MCF 10A (cell line): ENCODE measurements around the gene HTR1B. TPM values are rescaled to one million over a fixed set of nuclear protein-coding genes. Genes with fewer than 3 reads are reported as not detected.

Experiments used
- Bru-seq: library from RNA; stranded (reverse); fragments of 400-500 nt; gene quantifications from one replicate; lab custom pipeline; 2021; lab: Mats Ljungman, UMichigan
- BruChase-seq, 2 experiments: library from RNA; stranded (reverse); fragments of 400-500 nt; gene quantifications; one replicate each; lab custom pipeline; 2021; lab: Mats Ljungman, UMichigan
- BruUV-seq: library from RNA; stranded (reverse); fragments of 400-500 nt; replicated peaks from 2 replicates; lab custom pipeline; 2021; lab: Mats Ljungman, UMichigan
- CTCF ChIA-PET: fragments of 300-600 bp; sonication (Branson Sonifier 250); formaldehyde crosslinking; extraction: SDS; loops from one replicate; lab custom pipeline; 2021; ENCODE audit warnings: antibody characterized with exemption, inconsistent platforms; lab: Yijun Ruan, JAX
- POLR2A ChIA-PET: fragments of 300-600, 350-650 bp; sonication (Branson Sonifier 250); formaldehyde crosslinking; extraction: SDS; loops from one replicate; lab custom pipeline; 2020; ENCODE audit warnings: antibody characterized with exemption, inconsistent platforms; lab: Yijun Ruan, JAX
- DNase-seq: peaks from one replicate; pipeline ENCODE4 v3.0.0-alpha.2; 2018; ENCODE audit not compliant: unreplicated experiment
- H3K27ac Mint-ChIP-seq: one replicate; pipeline ENCODE4 v1.8.0; 2022; ENCODE audit warnings: mild to moderate bottlenecking, low read depth, mixed read lengths; ENCODE audit not compliant: unreplicated experiment
- H3K27me3 Mint-ChIP-seq: one replicate; pipeline ENCODE4 v1.8.0; 2022; ENCODE audit warnings: mixed read lengths; ENCODE audit not compliant: insufficient read depth, unreplicated experiment
- H3K36me3 Mint-ChIP-seq: one replicate; pipeline ENCODE4 v1.8.0; 2022; ENCODE audit warnings: mild to moderate bottlenecking, moderate library complexity, mixed read lengths; ENCODE audit not compliant: insufficient read depth, unreplicated experiment
- H3K4me1 Mint-ChIP-seq: one replicate; pipeline ENCODE4 v1.8.0; 2022; ENCODE audit warnings: mixed read lengths; ENCODE audit not compliant: insufficient read depth, unreplicated experiment
- H3K4me3 Mint-ChIP-seq: one replicate; pipeline ENCODE4 v1.8.0; 2022; ENCODE audit warnings: mild to moderate bottlenecking, moderate library complexity, mixed read lengths; ENCODE audit not compliant: unreplicated experiment
- H3K9me3 Mint-ChIP-seq: one replicate; pipeline ENCODE4 v1.8.0; 2022; ENCODE audit warnings: mixed read lengths; ENCODE audit not compliant: unreplicated experiment
- intact Hi-C: fragments of 100-400 bp; cut with micrococcal nuclease; formaldehyde crosslinking; loops from 2 replicates; pipeline ENCODE4 v1.14.1; 2022
- long read RNA-seq: library from polyadenylated mRNA; stranded (forward); transcript quantifications from one replicate; pipeline ENCODE4 v2.0.0, GENCODE V29; 2022
- total RNA-seq: library from RNA; stranded (reverse); gene quantifications from 2 replicates; pipeline ENCODE4 v1.2.3, GENCODE V29; 2022
- TF ChIP-seq, protein P1 (sequence below): fragments of 200-600 bp; IDR thresholded peaks from one replicate; pipeline ENCODE4 v1.8.0; 2022; ENCODE audit warnings: antibody characterized with exemption, mild to moderate bottlenecking; ENCODE audit not compliant: unreplicated experiment

HTR1B gene, protein sequence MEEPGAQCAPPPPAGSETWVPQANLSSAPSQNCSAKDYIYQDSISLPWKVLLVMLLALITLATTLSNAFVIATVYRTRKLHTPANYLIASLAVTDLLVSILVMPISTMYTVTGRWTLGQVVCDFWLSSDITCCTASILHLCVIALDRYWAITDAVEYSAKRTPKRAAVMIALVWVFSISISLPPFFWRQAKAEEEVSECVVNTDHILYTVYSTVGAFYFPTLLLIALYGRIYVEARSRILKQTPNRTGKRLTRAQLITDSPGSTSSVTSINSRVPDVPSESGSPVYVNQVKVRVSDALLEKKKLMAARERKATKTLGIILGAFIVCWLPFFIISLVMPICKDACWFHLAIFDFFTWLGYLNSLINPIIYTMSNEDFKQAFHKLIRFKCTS
- total RNA-seq (not detected in 2 replicates), Bru-seq, nascent RNA (not detected), BruChase-seq, experiment 1, labeled RNA remaining after a 6-hour chase (not detected), BruChase-seq, experiment 2, labeled RNA remaining after a 2-hour chase (not detected)
- long read RNA-seq, result 0 reads

DNA sequence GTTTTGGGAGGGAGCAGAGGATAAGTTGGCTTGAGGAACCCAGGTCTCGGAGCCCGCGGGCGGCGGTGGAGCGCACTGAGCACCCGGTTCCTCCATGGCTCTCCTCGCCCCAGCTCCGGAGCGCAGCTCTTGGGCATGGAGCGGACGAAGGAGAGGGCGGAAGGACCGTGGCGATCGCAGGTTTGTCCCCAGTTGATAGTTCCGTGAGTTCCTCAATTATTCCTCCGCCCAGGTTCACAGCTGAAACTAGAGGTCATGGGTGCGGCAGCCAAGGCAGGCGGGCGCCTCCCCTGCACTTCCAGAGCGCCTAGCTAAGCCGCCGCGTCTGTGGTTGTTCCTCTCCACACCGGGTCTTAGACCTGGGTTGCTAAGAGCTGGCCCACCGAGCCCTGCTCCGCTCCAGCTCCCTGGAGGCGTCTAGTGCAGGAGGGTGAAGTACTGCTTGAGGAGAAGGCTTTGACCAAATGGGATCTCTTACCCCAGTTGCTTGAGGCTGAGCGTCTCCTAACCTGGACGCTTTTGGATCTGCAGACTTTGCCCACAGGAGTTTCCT lies at the start of gene HTR1B:
HTR1B (minus strand) TSS at position 184 of the 553 bp plus-strand sequence; CDS start at position 96, 88 bp downstream.
- no TSS peak for BruUV-seq
- no peaks in the 10 kb centered on the region for H3K36me3 Mint-ChIP-seq
- no peak for DNase-seq
- H3K4me3 Mint-ChIP-seq, result peak within 1 kb of the TSS; percentile 19
- TF ChIP-seq, protein P1, sequence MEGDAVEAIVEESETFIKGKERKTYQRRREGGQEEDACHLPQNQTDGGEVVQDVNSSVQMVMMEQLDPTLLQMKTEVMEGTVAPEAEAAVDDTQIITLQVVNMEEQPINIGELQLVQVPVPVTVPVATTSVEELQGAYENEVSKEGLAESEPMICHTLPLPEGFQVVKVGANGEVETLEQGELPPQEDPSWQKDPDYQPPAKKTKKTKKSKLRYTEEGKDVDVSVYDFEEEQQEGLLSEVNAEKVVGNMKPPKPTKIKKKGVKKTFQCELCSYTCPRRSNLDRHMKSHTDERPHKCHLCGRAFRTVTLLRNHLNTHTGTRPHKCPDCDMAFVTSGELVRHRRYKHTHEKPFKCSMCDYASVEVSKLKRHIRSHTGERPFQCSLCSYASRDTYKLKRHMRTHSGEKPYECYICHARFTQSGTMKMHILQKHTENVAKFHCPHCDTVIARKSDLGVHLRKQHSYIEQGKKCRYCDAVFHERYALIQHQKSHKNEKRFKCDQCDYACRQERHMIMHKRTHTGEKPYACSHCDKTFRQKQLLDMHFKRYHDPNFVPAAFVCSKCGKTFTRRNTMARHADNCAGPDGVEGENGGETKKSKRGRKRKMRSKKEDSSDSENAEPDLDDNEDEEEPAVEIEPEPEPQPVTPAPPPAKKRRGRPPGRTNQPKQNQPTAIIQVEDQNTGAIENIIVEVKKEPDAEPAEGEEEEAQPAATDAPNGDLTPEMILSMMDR, result no peak
- intact Hi-C loops, result no loop called here
- no peaks in the 10 kb centered on the region for H3K27me3 Mint-ChIP-seq
- CTCF ChIA-PET, result interaction anchor here (0.7 to 0.8 kb wide), 2 partner anchors 9 to 489 kb away, joined by 3 to 5 read pairs; no protein-coding TSS in a partner anchor
- no peaks in the 10 kb centered on the region for H3K9me3 Mint-ChIP-seq
- no peaks in the 10 kb centered on the region for H3K4me1 Mint-ChIP-seq
- POLR2A ChIA-PET, result interaction anchor here (0.7 kb wide), 1 partner anchor 328 kb away, joined by 3 read pairs; no protein-coding TSS in a partner anchor
- H3K27ac Mint-ChIP-seq, result no peak within 1 kb of the TSS

DNA sequence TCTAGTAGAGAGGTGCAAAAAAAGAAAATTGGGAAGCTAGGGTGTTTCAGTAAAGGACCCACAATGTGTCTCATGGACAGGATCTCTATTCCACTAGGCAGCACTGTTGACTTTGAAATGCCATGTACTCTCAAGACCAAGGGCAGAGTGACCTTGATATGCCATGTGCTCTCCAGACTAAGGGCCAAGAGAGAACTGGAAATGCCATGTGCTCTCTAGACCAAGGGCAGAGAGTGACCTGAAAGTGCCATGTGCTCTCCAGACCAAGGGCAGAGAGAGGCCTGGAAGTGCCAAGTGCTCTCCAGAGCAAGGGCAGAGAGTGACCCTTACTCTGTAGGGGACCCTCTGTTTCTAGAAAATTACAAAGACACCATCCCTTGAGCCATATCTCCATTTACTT lies 49.3 kb upstream of the HTR1B start:
- H3K36me3 Mint-ChIP-seq, result no peaks in the 10 kb centered on the region
- no peaks in the 10 kb centered on the region for H3K4me1 Mint-ChIP-seq
- ChIA-PET POLR2A (no interaction called here), CTCF (interaction anchor here (0.7 kb wide), 1 partner anchor 1507 kb away, joined by 3 read pairs; no protein-coding TSS in a partner anchor)
- no peak for DNase-seq
- peaks cover 23% of the 10 kb centered on the region for H3K9me3 Mint-ChIP-seq
- TF ChIP-seq, protein P1, result no peak
- no TSS peak for BruUV-seq
- intact Hi-C loops, result no loop called here
- no peak overlapping the region for H3K4me3 Mint-ChIP-seq
- no peak overlapping the region for H3K27ac Mint-ChIP-seq
- no peaks in the 10 kb centered on the region for H3K27me3 Mint-ChIP-seq

DNA sequence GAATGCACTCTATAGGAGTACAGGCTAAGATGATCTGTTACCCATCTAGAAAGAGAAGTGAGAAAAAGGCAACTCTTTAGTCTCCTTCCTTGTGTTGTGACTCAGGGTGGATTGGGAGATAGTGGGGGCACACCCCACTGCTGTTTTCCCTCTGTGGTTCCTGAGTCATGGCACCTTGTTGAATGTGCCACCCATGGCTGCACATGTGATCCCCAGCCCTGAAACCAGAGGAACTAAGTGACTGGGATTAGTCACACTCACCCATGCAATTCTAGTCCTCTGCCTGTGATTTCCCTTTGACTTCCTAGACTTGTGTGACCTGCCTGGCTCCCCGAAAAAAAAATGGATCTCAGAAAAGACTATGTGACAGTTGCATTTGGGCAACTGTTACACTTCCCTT lies 48.6 kb upstream of the HTR1B start:
- intact Hi-C loops, result no loop called here
- H3K4me3 Mint-ChIP-seq, result no peak overlapping the region
- peaks cover 23% of the 10 kb centered on the region for H3K9me3 Mint-ChIP-seq
- H3K36me3 Mint-ChIP-seq, result no peaks in the 10 kb centered on the region
- CTCF ChIA-PET, result interaction anchor here (0.7 kb wide), 1 partner anchor 1508 kb away, joined by 3 read pairs; no protein-coding TSS in a partner anchor
- H3K27ac Mint-ChIP-seq, result no peak overlapping the region
- H3K27me3 Mint-ChIP-seq, result no peaks in the 10 kb centered on the region
- TF ChIP-seq, protein P1, result no peak
- POLR2A ChIA-PET, result no interaction called here
- BruUV-seq, result no TSS peak
- no peaks in the 10 kb centered on the region for H3K4me1 Mint-ChIP-seq
- DNase-seq, result no peak

DNA sequence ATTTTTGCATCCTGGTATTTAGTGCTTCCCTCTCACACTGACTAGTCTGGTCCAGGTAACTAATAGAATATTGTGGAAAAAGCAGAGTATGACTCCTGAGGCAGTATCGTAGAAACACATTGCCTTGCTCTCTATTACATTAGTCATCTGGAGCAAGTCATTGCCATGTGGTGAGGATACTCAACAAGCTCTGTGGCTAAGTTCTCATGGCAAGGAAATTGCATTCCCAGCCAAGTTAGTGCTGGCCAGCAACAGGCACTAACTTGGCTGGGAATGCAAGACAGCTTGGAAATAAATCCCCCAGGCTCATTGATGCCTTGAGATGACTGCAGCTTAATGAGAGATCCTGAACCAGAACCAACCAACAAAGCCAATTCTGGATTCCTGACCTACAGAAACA lies 39.7 kb upstream of the HTR1B start:
- no peak overlapping the region for H3K27ac Mint-ChIP-seq
- H3K4me3 Mint-ChIP-seq, result no peak overlapping the region
- no peaks in the 10 kb centered on the region for H3K27me3 Mint-ChIP-seq
- CTCF ChIA-PET, result interaction anchor here (0.7 kb wide), 1 partner anchor 1237 kb away, joined by 3 read pairs; no protein-coding TSS in a partner anchor
- POLR2A ChIA-PET, result interaction anchor here (0.9 to 1.0 kb wide), 2 partner anchors 14 to 32 kb away, joined by 3 to 4 read pairs; no protein-coding TSS in a partner anchor
- H3K4me1 Mint-ChIP-seq, result no peaks in the 10 kb centered on the region
- peak; percentile 48 for DNase-seq
- H3K36me3 Mint-ChIP-seq, result no peaks in the 10 kb centered on the region
- intact Hi-C loops, result no loop called here
- no peaks in the 10 kb centered on the region for H3K9me3 Mint-ChIP-seq
- BruUV-seq, result no TSS peak
- TF ChIP-seq, protein P1, result no peak
